SK-N-SH (cell line): ENCODE data around the gene NSL1. TPM values are rescaled to one million over a fixed set of nuclear protein-coding genes. Genes with fewer than 3 reads are reported as not detected.

ENCODE experiments used
- CTCF ChIA-PET: fragments of 300-600, 350-600 bp; formaldehyde crosslinking; extraction: SDS; loops from one replicate; lab custom pipeline; 2021; lab: Yijun Ruan, JAX
- POLR2A ChIA-PET: fragments of 350-600 bp; sonication (Branson Sonifier 250); formaldehyde crosslinking; extraction: SDS; loops from one replicate; lab custom pipeline; 2020; ENCODE audit warnings: antibody characterized with exemption, inconsistent platforms; lab: Yijun Ruan, JAX
- DNase-seq: peaks from one replicate; pipeline ENCODE4 v3.0.0; 2012
- H2AFZ ChIP-seq: fragments of 200-600 bp; sonication (generic); 2 replicates; pipeline ENCODE4 v1.8.1; 2016; ENCODE audit warnings: antibody characterized with exemption, mild to moderate bottlenecking, low read depth
- H3F3A ChIP-seq: fragments of 200-600 bp; sonication (generic); replicated peaks from 2 replicates; pipeline ENCODE3; 2016; ENCODE audit warnings: antibody characterized with exemption, mild to moderate bottlenecking; ENCODE audit not compliant: insufficient read depth
- H3K27ac ChIP-seq, 2 experiments: fragments of 200-500 bp in 1 of 2; fragments of 200-600 bp in 1 of 2; sonication (Bioruptor generic) in 1 of 2; sonication (generic), shearing (Covaris generic) in 1 of 2; 2 replicates each; pipeline versions ENCODE4 v1.5.1 to v1.6.1; 2014 to 2016; ENCODE audit warnings: low read depth in 2 of 2, inconsistent platforms in 1 of 2, low read length in 1 of 2, mild to moderate bottlenecking in 1 of 2, mixed read lengths in 1 of 2
- H3K27me3 ChIP-seq: fragments of 200-600 bp; sonication (generic), shearing (Covaris generic); 2 replicates; pipeline ENCODE4 v1.6.1; 2016; ENCODE audit warnings: mixed run types; ENCODE audit not compliant: insufficient read depth
- H3K36me3 ChIP-seq, 2 experiments: fragments of 200-500 bp in 1 of 2; fragments of 200-600 bp in 1 of 2; sonication (Bioruptor generic) in 1 of 2; sonication (generic) in 1 of 2; replicated peaks in 1 of 2; 2 replicates each; pipeline versions ENCODE3 to v1.5.1; 2014 to 2016; ENCODE audit warnings: low read length in 1 of 2, mild to moderate bottlenecking in 1 of 2; ENCODE audit not compliant: insufficient read depth in 2 of 2, control insufficient read depth in 1 of 2
- H3K4me1 ChIP-seq, 2 experiments: fragments of 200-500 bp in 1 of 2; fragments of 200-600 bp in 1 of 2; sonication (Bioruptor generic) in 1 of 2; sonication (generic), shearing (Covaris generic) in 1 of 2; 2 replicates each; pipeline versions ENCODE4 v1.5.1 to v1.6.1; 2014 to 2016; ENCODE audit warnings: low read depth in 1 of 2, low read length in 1 of 2, mixed run types in 1 of 2; ENCODE audit not compliant: insufficient read depth in 2 of 2, control insufficient read depth in 1 of 2
- H3K4me2 ChIP-seq: fragments of 200-600 bp; sonication (generic), shearing (Covaris generic); 2 replicates; pipeline ENCODE4 v1.6.1; 2017; ENCODE audit warnings: mixed run types
- H3K4me3 ChIP-seq, 2 experiments: fragments of 200-500 bp in 1 of 2; fragments of 200-600 bp in 1 of 2; sonication (Bioruptor generic) in 1 of 2; sonication (generic), shearing (Covaris generic) in 1 of 2; 2 replicates each; pipeline versions ENCODE4 v1.5.1 to v1.8.1; 2014 to 2016; ENCODE audit warnings: low read depth in 2 of 2, inconsistent platforms in 1 of 2, low read length in 1 of 2, mild to moderate bottlenecking in 1 of 2, mixed read lengths in 1 of 2, moderate library complexity in 1 of 2
- H3K79me2 ChIP-seq: fragments of 200-600 bp; sonication (generic); 2 replicates; pipeline ENCODE4 v1.8.1; 2017; ENCODE audit warnings: mild to moderate bottlenecking; ENCODE audit not compliant: insufficient read depth
- H3K9ac ChIP-seq: fragments of 200-600 bp; sonication (generic); 2 replicates; pipeline ENCODE4 v1.6.1; 2017; ENCODE audit warnings: mixed run types
- H3K9me2 ChIP-seq: fragments of 200-600 bp; sonication (generic); 2 replicates; pipeline ENCODE4 v1.6.1; 2017; ENCODE audit warnings: mixed run types
- H3K9me3 ChIP-seq: fragments of 200-600 bp; sonication (generic); 2 replicates; pipeline ENCODE4 v1.6.1; 2017; ENCODE audit warnings: mixed run types, mild to moderate bottlenecking, moderate library complexity
- H4K20me1 ChIP-seq: fragments of 200-600 bp; sonication (generic); 2 replicates; pipeline ENCODE4 v1.6.1; 2017; ENCODE audit warnings: mild to moderate bottlenecking, mixed run types; ENCODE audit not compliant: insufficient read depth
- CHD2 ChIP-seq: fragments of 150-350 bp; IDR thresholded peaks from 2 replicates; pipeline ENCODE4 v1.6.1; 2018; ENCODE audit warnings: low read length; ENCODE audit not compliant: partially characterized antibody
- EZH2phosphoT487 ChIP-seq: fragments of 200-600 bp; sonication (generic); IDR thresholded peaks from 2 replicates; pipeline ENCODE4 v1.6.1; 2017; ENCODE audit warnings: low read depth, mixed run types, mild to moderate bottlenecking, antibody characterized with exemption, moderate library complexity, borderline replicate concordance
- FOXJ3 ChIP-seq: sonication (generic); formaldehyde crosslinking; IDR thresholded peaks from 2 replicates; pipeline ENCODE4 v1.5.1; 2020; ENCODE audit warnings: mild to moderate bottlenecking, missing genetic modification reagents
- FOXM1 ChIP-seq: IDR thresholded peaks from 2 replicates; pipeline ENCODE4 v1.4.0; 2012; ENCODE audit warnings: low read depth, mild to moderate bottlenecking
- GABPA ChIP-seq: IDR thresholded peaks from 2 replicates; pipeline ENCODE4 v1.4.0; 2012; ENCODE audit warnings: low read depth, mild to moderate bottlenecking
- GATA2 ChIP-seq: sonication (generic); formaldehyde crosslinking; IDR thresholded peaks from 2 replicates; pipeline ENCODE4 v1.5.0; 2020; ENCODE audit warnings: mild to moderate bottlenecking, missing genetic modification reagents
- NFIC ChIP-seq: IDR thresholded peaks from 2 replicates; pipeline ENCODE4 v1.4.0; 2012; ENCODE audit warnings: borderline replicate concordance
- POLR2AphosphoS5 ChIP-seq: IDR thresholded peaks from 2 replicates; pipeline ENCODE4 v1.6.1; 2012; ENCODE audit warnings: low read depth, low read length
- RAD21 ChIP-seq: IDR thresholded peaks from 2 replicates; pipeline ENCODE4 v1.6.1; 2012; ENCODE audit warnings: mild to moderate bottlenecking, low read length
- RCOR1 ChIP-seq: fragments of 150-350 bp; IDR thresholded peaks from 2 replicates; pipeline ENCODE4 v1.6.1; 2017; ENCODE audit warnings: antibody characterized with exemption, low read length
- RXRA ChIP-seq: IDR thresholded peaks from 2 replicates; pipeline ENCODE4 v1.4.0; 2012; ENCODE audit warnings: low read depth, mild to moderate bottlenecking, borderline replicate concordance
- SIN3A ChIP-seq: IDR thresholded peaks from 2 replicates; pipeline ENCODE4 v1.6.1; 2012; ENCODE audit warnings: low read depth, mild to moderate bottlenecking, low read length, moderate library complexity, borderline replicate concordance
- SMC3 ChIP-seq: IDR thresholded peaks from 2 replicates; pipeline ENCODE4 v1.6.1; 2012; ENCODE audit warnings: low read depth, low read length, improper control_type of control experiment
- TCF12 ChIP-seq: IDR thresholded peaks from 2 replicates; pipeline ENCODE4 v1.4.0; 2012
- WGBS: methylation state at CpG from one replicate; pipeline ENCODE4 v1.1.6; 2017; ENCODE audit warnings: low lambda C conversion rate; 5-methylcytosine and 5-hydroxymethylcytosine counted together
- polyA plus RNA-seq, 3 experiments: library from polyadenylated mRNA; depleted of rRNA; stranded (reverse); fragments of >200 nt; gene quantifications; 2 replicates each; pipeline ENCODE4 v1.2.3, GENCODE V29; 2012
- TF ChIP-seq, protein P1 (sequence below): fragments of 150-350 bp; IDR thresholded peaks from 2 replicates; pipeline ENCODE4 v1.6.1; 2016; ENCODE audit warnings: mild to moderate bottlenecking, low read depth, low read length
- TF ChIP-seq, protein P2 (sequence below): IDR thresholded peaks from 2 replicates; pipeline ENCODE4 v1.4.0; 2012; ENCODE audit warnings: low read depth, borderline replicate concordance
- TF ChIP-seq, protein P3 (sequence below): IDR thresholded peaks from 2 replicates; pipeline ENCODE4 v1.4.0; 2012; ENCODE audit warnings: low read depth, borderline replicate concordance
- TF ChIP-seq, protein P4 (sequence below): fragments of 150-350 bp; IDR thresholded peaks from 2 replicates; pipeline ENCODE4 v1.6.1; 2017; ENCODE audit warnings: antibody characterized with exemption, low read length, low read depth, borderline replicate concordance
- TF ChIP-seq, protein P5 (sequence below): IDR thresholded peaks from 2 replicates; pipeline ENCODE4 v1.4.0; 2012; ENCODE audit warnings: low read depth
- TF ChIP-seq, protein P6 (sequence below): IDR thresholded peaks from 2 replicates; pipeline ENCODE4; 2012

The NSL1 gene
- polyA plus RNA-seq, 1 of the 3 experiments (the other 2 are of a cell fraction), result 22.5 TPM

DNA sequence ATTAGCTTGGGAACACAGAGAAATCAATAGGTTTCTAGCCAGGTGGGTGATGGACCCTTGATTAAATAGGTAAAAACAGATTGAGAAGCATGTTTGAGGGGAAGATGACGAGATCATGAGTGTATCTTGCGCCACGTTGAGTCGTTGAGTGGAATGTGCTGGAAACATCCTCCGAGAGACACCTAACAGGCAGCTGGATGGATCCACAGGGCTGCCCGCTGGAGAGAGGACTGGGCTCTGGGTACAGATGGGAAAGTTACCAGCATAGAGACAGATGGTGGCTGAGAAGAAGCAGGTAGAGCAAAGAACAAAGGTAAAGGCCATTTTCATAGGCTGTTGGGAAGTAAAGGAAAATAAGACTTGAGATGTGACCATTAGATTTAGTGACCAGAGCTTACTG is 107.5 kb downstream of the NSL1 start:
- CTCF ChIA-PET, result interaction anchor here (0.9 to 1.5 kb wide), 2 partner anchors 15 to 66 kb away, joined by 3 to 7 read pairs; partner anchors contain the start of gene BATF3
- Histone ChIP-seq H3F3A (no peaks in the 10 kb centered on the region), H3K9me2 (no peaks in the 10 kb centered on the region), H3K4me1 (no peaks in the 10 kb centered on the region), H4K20me1 (no peaks in the 10 kb centered on the region), H3K27ac (no peak overlapping the region), H3K27me3 (peaks cover 4% of the 10 kb centered on the region; the same call in 1 of the 2 replicates), H3K9me3 (no peaks in the 10 kb centered on the region), H3K36me3 (no peaks in the 10 kb centered on the region), H2AFZ (no peak overlapping the region), H3K4me3 (no peak overlapping the region), H3K79me2 (no peaks in the 10 kb centered on the region), H3K4me2 (no peak overlapping the region), H3K9ac (no peak overlapping the region)
- WGBS, result 81% methylated on average over 6 of the region's 6 CpGs
- POLR2A ChIA-PET, result no interaction called here
- TF ChIP-seq, protein P1, sequence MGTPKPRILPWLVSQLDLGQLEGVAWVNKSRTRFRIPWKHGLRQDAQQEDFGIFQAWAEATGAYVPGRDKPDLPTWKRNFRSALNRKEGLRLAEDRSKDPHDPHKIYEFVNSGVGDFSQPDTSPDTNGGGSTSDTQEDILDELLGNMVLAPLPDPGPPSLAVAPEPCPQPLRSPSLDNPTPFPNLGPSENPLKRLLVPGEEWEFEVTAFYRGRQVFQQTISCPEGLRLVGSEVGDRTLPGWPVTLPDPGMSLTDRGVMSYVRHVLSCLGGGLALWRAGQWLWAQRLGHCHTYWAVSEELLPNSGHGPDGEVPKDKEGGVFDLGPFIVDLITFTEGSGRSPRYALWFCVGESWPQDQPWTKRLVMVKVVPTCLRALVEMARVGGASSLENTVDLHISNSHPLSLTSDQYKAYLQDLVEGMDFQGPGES, result no peak
- TF ChIP-seq RXRA (no peak), TCF12 (no peak), EZH2phosphoT487 (no peak), POLR2AphosphoS5 (no peak), NFIC (no peak), GABPA (no peak), RAD21 (no peak), SMC3 (no peak), RCOR1 (no peak), CHD2 (no peak), SIN3A (no peak), FOXM1 (no peak), GATA2 (no peak), FOXJ3 (no peak)
- TF ChIP-seq, protein P2, sequence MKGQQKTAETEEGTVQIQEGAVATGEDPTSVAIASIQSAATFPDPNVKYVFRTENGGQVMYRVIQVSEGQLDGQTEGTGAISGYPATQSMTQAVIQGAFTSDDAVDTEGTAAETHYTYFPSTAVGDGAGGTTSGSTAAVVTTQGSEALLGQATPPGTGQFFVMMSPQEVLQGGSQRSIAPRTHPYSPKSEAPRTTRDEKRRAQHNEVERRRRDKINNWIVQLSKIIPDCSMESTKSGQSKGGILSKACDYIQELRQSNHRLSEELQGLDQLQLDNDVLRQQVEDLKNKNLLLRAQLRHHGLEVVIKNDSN, result no peak
- TF ChIP-seq, protein P3, sequence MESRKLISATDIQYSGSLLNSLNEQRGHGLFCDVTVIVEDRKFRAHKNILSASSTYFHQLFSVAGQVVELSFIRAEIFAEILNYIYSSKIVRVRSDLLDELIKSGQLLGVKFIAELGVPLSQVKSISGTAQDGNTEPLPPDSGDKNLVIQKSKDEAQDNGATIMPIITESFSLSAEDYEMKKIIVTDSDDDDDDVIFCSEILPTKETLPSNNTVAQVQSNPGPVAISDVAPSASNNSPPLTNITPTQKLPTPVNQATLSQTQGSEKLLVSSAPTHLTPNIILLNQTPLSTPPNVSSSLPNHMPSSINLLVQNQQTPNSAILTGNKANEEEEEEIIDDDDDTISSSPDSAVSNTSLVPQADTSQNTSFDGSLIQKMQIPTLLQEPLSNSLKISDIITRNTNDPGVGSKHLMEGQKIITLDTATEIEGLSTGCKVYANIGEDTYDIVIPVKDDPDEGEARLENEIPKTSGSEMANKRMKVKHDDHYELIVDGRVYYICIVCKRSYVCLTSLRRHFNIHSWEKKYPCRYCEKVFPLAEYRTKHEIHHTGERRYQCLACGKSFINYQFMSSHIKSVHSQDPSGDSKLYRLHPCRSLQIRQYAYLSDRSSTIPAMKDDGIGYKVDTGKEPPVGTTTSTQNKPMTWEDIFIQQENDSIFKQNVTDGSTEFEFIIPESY, result no peak
- TF ChIP-seq, protein P4, sequence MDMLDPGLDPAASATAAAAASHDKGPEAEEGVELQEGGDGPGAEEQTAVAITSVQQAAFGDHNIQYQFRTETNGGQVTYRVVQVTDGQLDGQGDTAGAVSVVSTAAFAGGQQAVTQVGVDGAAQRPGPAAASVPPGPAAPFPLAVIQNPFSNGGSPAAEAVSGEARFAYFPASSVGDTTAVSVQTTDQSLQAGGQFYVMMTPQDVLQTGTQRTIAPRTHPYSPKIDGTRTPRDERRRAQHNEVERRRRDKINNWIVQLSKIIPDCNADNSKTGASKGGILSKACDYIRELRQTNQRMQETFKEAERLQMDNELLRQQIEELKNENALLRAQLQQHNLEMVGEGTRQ, result no peak
- TF ChIP-seq, protein P5, sequence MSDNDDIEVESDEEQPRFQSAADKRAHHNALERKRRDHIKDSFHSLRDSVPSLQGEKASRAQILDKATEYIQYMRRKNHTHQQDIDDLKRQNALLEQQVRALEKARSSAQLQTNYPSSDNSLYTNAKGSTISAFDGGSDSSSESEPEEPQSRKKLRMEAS, result no peak
- TF ChIP-seq, protein P6, sequence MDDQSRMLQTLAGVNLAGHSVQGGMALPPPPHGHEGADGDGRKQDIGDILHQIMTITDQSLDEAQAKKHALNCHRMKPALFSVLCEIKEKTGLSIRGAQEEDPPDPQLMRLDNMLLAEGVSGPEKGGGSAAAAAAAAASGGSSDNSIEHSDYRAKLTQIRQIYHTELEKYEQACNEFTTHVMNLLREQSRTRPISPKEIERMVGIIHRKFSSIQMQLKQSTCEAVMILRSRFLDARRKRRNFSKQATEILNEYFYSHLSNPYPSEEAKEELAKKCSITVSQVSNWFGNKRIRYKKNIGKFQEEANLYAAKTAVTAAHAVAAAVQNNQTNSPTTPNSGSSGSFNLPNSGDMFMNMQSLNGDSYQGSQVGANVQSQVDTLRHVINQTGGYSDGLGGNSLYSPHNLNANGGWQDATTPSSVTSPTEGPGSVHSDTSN, result no peak
- TF ChIP-seq, all 33 proteins: peak for 0
- no peak for DNase-seq
